Chondrocyte (in vitro differentiated cells): ENCODE data around the gene C17orf75. TPM values are rescaled to one million over a fixed set of nuclear protein-coding genes. Genes with fewer than 3 reads are reported as not detected.

Experiments used
- DNase-seq: peaks from one replicate; pipeline ENCODE4 v3.0.0; 2021; ENCODE audit warnings: mixed read lengths, low spot score
- H3K27ac Mint-ChIP-seq: one replicate; pipeline ENCODE4 v1.8.0; 2021; ENCODE audit warnings: mild to moderate bottlenecking, moderate library complexity, mixed read lengths; ENCODE audit not compliant: unreplicated experiment
- H3K27me3 Mint-ChIP-seq: 2 replicates; pipeline ENCODE4 v1.8.0; 2021; ENCODE audit warnings: low read depth, mixed read lengths
- H3K36me3 Mint-ChIP-seq: 2 replicates; pipeline ENCODE4 v1.8.0; 2021; ENCODE audit warnings: low read depth, mixed read lengths
- H3K4me1 Mint-ChIP-seq: 2 replicates; pipeline ENCODE4 v1.8.0; 2021; ENCODE audit warnings: low read depth, mild to moderate bottlenecking, mixed read lengths
- H3K4me3 Mint-ChIP-seq: one replicate; pipeline ENCODE4 v1.8.0; 2021; ENCODE audit warnings: mild to moderate bottlenecking, moderate library complexity, mixed read lengths; ENCODE audit not compliant: unreplicated experiment
- H3K9me3 Mint-ChIP-seq: 2 replicates; pipeline ENCODE4 v1.8.0; 2021; ENCODE audit warnings: low read depth, mixed read lengths
- CTCF ChIP-seq: fragments of 200-600 bp; sonication (generic); IDR thresholded peaks from 2 replicates; pipeline ENCODE4 v1.5.0; 2021; ENCODE audit warnings: antibody characterized with exemption, mild to moderate bottlenecking, moderate library complexity
- total RNA-seq: library from RNA; stranded (reverse); gene quantifications from 3 replicates; pipeline ENCODE4 v1.2.1, GENCODE V29; 2021

C17orf75 gene
- total RNA-seq, 1 donor from 2014 or later, result 19.3 TPM

- Mint-ChIP-seq H3K36me3 (peaks cover 5% of the 10 kb centered on the region), H3K27ac (peak overlapping the region; percentile 84), H3K4me1 (peaks cover 24% of the 10 kb centered on the region), H3K27me3 (no peaks in the 10 kb centered on the region), H3K4me3 (peak overlapping the region; percentile 87), H3K9me3 (no peaks in the 10 kb centered on the region)
- no peak for TF ChIP-seq CTCF
- DNase-seq, result no peak
These were observed 791 bp upstream of the C17orf75 start for GRCh38 chr17:32342603-32343325.

- no peak for DNase-seq
- no peaks in the 10 kb centered on the region for H3K9me3 Mint-ChIP-seq
- TF ChIP-seq CTCF, result peak; percentile 62
- peak overlapping the region; percentile 87 for H3K27ac Mint-ChIP-seq
- H3K4me3 Mint-ChIP-seq, result peak overlapping the region; percentile 87
- H3K36me3 Mint-ChIP-seq, result peaks cover 6% of the 10 kb centered on the region
- peaks cover 24% of the 10 kb centered on the region for H3K4me1 Mint-ChIP-seq
- no peaks in the 10 kb centered on the region for H3K27me3 Mint-ChIP-seq
These were observed 674 bp downstream of the C17orf75 start for GRCh38 chr17:32341141-32341856.

GRCh38 chr17:32335687-32336086 is 6.3 kb downstream of the C17orf75 start:
- Mint-ChIP-seq H3K36me3 (peaks cover 11% of the 10 kb centered on the region), H3K27me3 (no peaks in the 10 kb centered on the region), H3K4me3 (no peak overlapping the region), H3K9me3 (no peaks in the 10 kb centered on the region), H3K4me1 (peaks cover 15% of the 10 kb centered on the region), H3K27ac (peak overlapping the region; percentile 79)
- DNase-seq, result no peak
- TF ChIP-seq CTCF, result no peak

- DNase-seq, result no peak
- Mint-ChIP-seq H3K27me3 (no peaks in the 10 kb centered on the region), H3K4me1 (peaks cover 13% of the 10 kb centered on the region), H3K36me3 (peaks cover 11% of the 10 kb centered on the region), H3K4me3 (no peak overlapping the region), H3K27ac (no peak overlapping the region), H3K9me3 (no peaks in the 10 kb centered on the region)
- TF ChIP-seq CTCF, result no peak
These were observed 6.9 kb downstream of the C17orf75 start for GRCh38 chr17:32335046-32335445.

- Mint-ChIP-seq H3K36me3 (peaks cover 9% of the 10 kb centered on the region), H3K4me3 (no peak overlapping the region), H3K9me3 (no peaks in the 10 kb centered on the region), H3K27ac (no peak overlapping the region), H3K4me1 (peaks cover 11% of the 10 kb centered on the region), H3K27me3 (no peaks in the 10 kb centered on the region)
- TF ChIP-seq CTCF, result no peak
- DNase-seq, result no peak
These were observed 8.8 kb downstream of the C17orf75 start for GRCh38 chr17:32333187-32333586.
